HuH-7.5 (cell line): Measurements from ENCODE around the gene PRPS1L1.

Source experiments
- DNase-seq: peaks from one replicate; pipeline ENCODE4 v3.0.0; 2011; ENCODE audit warnings: low spot score

Gene PRPS1L1

DNA sequence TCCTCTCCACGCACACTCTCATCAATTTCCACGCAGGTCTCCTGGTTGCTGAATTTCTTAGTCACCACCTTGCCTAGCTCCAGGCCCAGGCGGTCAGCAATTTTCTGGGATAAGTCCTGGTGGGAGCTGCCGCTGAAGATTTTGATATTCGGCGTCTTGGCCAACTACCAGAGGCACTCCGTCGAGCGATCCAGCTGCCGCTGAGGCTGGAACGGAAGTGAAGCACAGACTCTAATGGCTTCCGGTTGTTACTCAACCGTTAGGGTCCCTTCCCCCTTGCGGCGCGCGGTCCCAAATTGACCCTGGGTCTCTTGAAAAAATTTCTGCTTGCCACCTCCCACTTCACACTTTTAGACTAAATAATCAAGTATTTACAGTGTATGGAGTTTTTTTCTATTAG lies at the start of gene PRPS1L1:
TSS of gene PRPS1L1 (minus strand) at position 219 of the 400 bp plus-strand sequence.
- DNase-seq: no peak

GRCh38 chr7:18076461-18076860 lies 48.8 kb upstream of the PRPS1L1 start:
- DNase-seq: no peak

DNA sequence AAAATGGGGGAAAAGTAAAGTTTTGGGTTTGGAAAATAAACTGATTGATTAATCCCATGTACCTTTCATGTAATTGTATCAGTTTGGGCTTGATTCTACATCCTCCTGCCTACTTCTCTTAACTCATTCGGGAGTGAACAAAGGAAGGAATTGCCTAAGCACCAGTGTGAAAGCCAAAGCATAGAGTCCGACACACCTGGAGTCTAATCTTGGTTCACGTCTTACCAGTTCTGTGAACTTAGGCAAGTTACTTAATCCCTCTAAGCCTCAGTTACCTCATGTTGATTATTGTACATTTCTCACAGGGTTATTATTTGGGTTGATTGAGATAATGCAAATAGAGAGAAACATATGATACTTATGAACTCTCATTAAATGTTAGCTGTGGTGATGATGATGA lies 41.1 kb upstream of the PRPS1L1 start:
- DNase-seq: no peak

DNA sequence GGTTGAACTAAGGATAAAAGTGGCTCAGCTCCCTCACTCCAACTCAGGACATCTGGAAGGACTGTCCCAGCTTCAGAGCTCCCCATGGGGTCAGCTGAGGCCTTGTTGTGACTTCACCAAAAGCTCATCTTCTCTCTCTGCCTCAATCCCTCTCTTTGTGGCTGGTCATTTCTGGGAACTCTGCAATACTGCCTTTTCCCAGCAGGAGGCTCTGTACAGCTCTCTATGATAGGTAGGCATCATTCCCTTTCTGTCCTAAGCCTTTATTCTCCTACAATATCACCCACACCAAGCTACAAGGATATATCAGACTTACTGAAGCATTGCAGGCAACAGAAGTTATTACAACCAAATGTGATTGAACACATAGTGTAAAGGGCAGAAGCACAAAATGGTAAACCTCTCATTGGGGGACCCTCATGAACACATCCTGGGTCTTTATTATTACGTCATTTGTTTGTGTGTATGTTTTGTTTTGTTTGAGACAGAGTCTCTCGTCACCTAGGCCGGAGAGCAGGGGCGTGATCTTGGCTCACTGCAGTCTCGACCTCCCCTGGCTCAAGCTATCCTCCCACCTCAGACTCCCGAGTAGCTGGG lies 36.7 kb upstream of the PRPS1L1 start:
- DNase-seq: no peak

GRCh38 chr7:18063149-18063901 lies 35.7 kb upstream of the PRPS1L1 start:
- DNase-seq: no peak

DNA sequence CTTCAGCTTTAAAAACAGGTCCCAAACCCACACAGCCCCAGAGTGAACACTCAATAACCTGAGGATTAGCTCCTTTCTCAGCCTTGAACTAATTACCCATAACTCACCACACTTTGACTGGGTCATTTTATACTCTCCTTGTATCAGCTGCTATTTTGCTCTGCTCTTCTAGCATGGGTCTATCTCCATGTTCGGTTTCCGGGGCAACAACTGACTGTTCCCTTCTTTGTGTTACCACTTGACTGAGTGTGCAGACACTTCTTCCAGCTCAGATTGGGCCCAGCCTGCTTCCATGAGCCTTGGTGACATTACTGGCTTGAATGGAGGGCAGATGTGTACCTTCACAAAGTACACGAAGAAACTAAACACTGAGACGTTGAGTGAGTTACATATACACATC lies 31.5 kb upstream of the PRPS1L1 start:
- DNase-seq: no peak

- DNase-seq: no peak
These were observed 26.3 kb upstream of the PRPS1L1 start for GRCh38 chr7:18053941-18054340.

DNA sequence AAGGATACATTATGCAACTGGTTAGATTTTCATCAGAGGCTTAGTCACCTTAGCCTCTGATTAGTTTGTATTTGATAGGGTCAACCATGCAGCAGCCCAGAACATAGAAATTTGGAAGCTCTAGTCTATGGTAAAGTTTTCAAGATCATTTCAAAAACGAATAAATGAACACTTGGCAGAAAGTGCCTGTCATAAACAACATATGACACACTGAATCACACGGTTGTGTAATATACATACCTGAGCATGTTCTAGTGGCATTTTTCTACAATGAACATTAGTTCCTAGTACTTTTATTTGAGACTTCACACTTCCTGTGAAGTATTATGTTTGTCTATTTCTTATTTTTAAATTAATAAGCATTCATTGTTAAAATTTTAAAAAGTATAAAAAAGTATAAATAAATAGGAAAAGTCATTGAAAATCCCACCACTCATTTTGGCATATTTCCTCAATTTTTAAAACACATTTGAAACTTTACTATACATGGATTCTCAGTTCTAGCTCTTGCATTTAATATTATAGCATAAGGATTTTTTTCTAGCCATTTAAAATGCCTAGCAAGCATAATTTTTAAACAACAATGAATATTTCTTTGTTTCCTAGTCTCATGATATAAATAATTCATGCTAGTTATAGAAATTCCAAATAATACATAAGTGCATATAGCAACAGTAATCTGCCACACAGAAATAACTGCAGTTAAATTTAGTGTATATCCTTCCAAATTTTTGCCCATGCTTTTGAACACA lies 25.7 kb upstream of the PRPS1L1 start:
- no peak for DNase-seq

DNA sequence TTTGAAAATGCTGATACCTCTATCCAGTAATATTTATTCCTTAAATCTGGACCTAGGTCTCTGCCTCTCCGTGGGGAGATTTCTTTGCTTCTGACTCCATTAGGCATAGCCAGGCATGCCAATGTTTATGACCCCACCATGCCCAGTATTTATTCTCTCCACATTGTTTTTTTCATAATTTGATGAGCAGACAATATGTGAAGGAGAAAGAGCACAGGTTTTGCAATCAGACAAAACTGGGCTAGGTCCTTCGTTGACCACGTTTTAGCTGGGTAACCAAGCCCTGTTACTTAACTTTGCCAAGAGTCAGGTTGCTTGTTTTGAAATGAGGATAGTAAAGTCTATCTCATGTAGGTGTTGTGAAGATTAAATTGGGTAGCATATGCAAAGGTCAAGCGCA lies 21.6 kb upstream of the PRPS1L1 start:
- no peak for DNase-seq

DNA sequence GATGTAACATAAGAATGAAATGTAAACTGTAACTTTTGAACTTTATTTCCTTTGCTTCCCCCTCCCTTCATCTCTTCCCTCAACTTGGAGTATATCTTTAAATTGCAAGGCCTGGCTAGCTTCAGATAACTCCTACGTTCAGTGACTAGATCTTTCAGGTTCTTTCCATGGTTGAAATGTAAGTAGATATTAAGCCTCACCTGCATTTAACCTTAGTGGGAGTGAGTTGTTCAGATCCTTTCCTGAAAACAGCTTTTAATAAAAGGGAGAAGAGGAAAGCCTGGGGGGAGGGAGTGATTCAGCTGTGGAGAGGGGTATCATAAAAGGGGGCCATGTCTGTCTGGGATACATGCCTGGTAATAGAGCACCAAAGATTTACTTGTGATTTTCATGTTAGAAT lies 19.0 kb upstream of the PRPS1L1 start:
- no peak for DNase-seq

DNA sequence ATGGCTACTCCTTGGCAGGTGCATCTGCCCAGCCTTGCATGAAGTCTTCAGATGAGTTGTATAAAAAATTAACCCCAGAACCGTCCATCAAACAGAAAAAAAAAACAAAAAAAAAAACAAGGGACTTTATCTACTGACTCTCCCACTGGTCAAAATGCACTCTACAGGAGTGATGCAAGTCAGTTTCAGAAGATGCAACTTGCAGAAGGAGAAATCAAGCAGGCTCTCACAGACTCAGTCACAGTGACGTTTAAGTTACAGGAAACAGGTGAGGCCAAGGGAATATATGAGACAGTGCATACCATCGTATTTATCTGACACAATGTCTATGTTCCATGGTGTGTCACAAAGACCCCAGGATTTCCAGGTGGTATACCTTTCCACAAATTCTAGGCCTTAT lies 17.5 kb upstream of the PRPS1L1 start:
- DNase-seq: no peak

DNA sequence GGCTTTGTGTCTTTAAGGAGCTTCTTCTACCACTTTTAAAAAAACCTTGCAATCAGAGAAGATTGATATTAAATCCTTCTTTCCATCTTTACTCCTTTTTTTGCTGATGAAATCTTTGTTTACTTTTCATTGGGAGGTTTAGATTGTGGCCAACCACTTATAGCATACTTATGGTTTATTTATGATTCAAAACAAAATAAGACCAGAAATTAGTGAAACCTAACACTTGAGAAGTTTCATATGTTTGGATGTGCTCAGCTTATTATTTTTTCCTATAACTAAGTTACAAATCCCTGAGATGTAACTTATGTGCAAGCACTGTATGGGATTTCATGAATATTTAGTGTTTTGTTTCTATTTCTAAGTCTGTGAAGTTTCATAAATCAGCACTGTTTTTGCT lies 13.5 kb upstream of the PRPS1L1 start:
- DNase-seq: no peak

GRCh38 chr7:18040196-18040595 lies 12.6 kb upstream of the PRPS1L1 start:
- DNase-seq: no peak

- no peak for DNase-seq
These were observed 10.7 kb upstream of the PRPS1L1 start for GRCh38 chr7:18038382-18038781.

GRCh38 chr7:18037609-18038008 lies 10.0 kb upstream of the PRPS1L1 start:
- DNase-seq: no peak

GRCh38 chr7:18036783-18037182 lies 9.1 kb upstream of the PRPS1L1 start:
- no peak for DNase-seq

DNA sequence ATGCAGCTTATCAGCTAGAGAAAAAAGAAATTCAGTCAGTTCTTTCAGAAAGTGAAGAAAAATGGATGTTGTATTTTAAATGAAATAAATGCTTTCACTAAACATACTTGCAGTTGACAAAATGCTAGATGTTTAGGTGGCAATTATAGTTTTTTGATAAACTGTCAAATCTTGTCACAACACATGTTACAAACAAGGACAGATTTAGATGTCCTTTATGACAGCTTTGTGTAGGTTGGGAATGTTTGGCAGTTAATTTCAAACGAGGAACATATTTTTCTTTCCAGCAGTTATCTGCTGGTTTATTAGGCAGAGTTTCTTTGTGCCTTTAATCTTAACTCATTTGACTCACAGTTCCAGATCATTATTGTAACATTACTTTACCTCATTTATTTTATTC lies 3.1 kb upstream of the PRPS1L1 start:
- no peak for DNase-seq

DNA sequence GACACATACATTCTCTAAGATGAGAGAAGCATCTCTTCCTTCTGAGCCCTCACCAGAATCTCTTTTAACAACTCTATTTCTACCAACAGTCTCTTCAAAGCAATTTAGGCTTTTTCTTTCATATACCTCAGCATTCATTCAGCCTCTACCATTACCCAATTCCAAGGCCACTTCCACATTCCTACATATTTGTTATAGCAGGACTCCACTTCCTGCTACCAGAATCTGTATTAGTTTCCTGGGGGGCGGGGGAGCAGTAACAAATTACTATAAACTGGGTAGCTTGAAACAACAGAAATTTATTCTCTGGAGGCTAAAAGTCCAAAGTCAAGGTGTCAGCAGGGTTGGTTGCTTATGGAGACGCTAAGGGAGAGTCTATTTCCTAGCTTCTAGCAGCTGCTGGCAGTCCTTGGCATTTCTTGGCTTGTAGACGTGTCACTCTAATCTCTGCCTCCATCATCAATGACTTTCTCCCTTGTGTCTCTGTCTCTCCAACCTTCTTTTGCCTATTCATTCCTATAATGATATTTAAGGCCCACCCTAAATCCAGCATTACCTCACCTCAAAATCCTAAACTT lies 7.4 kb downstream of the PRPS1L1 start:
- DNase-seq: no peak

DNA sequence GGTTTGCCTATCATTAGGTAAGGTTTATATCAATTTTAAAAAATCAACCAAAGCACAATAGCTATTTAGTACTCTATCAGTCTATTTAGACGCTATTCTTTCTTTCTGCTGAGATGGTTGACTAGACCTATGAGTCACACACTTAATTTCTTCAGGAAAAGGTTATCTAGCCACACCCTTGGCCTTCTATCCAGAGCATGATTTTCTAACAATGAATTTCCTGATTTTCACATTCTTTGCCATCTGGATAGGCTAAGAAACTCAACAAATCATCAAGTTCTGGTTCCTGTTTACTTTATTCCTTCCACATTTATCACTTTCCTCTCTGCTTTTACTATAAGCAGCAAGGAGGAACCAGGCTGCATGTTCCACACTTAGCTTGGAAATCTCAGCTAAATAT lies 8.1 kb downstream of the PRPS1L1 start:
- no peak for DNase-seq

DNA sequence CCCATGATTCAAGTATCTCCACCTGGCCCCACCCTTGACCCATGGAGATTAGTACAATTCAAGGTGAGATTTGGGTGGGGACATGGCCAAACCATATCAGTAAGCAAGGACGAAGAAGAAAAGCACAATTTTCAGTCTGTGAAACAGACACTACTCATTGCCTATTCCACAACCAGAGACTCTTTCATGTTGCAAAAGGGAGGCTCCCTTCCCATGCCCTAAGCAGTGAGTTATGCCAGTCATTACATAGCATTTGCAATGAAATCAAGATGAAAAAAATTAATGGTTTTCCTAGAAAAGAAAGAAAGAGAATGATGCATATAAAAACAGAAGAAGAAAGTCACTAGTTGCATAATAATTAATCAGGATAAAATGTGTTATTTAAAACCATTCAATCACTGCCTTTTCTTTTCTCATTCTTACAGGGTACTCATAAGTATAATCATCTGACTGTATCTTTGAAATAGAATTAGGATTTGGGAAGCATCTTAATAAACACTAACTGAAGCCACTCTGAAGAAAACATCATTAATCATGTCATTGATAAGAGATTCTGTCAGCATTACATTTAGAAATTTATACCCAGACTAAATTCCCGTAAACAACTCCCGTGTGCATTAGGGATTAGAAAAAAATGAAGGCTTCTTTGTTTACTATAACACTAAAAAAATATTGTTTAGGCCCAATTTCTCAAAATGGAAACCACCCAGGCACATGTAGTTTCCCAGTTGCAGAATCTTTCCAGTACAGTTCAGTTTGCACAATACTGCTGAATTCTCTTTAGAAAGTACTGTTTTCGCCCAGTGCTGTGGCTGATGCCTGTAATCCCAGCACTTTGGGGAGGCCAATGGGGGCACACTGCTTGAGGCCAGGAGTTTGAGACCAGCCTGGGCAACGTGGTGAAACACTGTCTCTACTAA lies 9.1 kb downstream of the PRPS1L1 start:
- DNase-seq: no peak

DNA sequence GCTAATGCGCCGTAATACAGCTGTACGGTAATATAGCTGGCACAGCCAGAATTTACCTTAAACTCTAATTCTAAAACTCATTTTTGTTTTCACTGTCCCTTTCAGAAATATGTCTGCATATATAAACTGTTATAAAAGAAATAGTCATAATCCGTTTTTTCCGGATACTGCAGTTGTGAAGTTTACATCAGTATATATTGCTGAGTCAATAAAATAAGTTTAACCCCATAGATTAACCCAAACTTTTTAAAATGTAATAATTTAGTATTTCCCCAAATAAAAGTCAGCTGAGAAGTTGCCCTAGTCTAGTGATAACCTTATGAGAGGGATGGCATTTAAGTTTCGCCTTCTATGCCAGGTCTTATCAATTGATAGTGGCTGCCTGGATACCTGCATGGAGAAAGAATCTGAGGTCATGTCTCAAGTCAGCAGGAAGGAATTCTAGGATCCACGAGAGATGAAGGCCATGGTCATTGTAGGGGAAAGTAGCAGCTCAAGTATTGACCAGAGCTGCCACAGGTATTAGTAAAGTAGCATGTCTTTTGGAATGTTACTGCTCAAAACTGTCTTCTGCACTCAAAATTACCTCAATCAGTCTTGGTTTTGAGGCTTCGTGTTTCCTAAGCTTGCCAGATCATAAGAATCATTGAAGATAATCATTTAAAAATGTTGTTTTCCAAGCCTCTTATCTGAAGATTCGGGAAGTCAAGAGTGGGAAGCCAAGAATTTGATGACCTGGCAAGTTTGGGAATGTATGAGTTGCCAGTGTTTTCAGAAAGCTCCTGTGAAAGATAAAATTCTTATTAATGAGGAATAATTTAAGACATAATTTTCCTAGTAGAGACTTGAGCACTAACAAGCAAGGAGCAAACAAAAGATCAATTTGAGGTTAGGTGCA lies 10.8 kb downstream of the PRPS1L1 start:
- no peak for DNase-seq
